IMR-90 (cell line): ENCODE results near the gene ZNF232. TPM values are rescaled to one million over a fixed set of nuclear protein-coding genes. Genes with fewer than 3 reads are reported as not detected.
"Not testable (repeated sequence)": the region's sequence is repeated elsewhere in the genome, so short reads cannot be mapped to it uniquely, and the experiment has no call there.

Experiments used
- ATAC-seq: fragments of 200-7000 bp; cut with Tn5 transposase; 2 replicates; pipeline ENCODE4 v1.9.1; 2020; ENCODE audit warnings: low read depth, mild to moderate bottlenecking, moderate library complexity
- BruUV-seq: library from RNA; stranded (reverse); fragments of 400-500 nt; replicated peaks from 2 replicates; lab custom pipeline; 2021; lab: Mats Ljungman, UMichigan
- CTCF ChIA-PET: fragments of 300-600 bp; formaldehyde crosslinking; extraction: SDS; loops from one replicate; lab custom pipeline; 2021; ENCODE audit warnings: antibody characterized with exemption; lab: Yijun Ruan, JAX
- POLR2A ChIA-PET: fragments of 300-600 bp; sonication (Branson Sonifier 250); formaldehyde crosslinking; loops from one replicate; lab custom pipeline; 2022; ENCODE audit warnings: antibody characterized with exemption; ENCODE audit not compliant: unreplicated experiment; lab: Charles Lee
- DNase-seq: peaks from one replicate; pipeline ENCODE4 v3.0.0; 2013
- H2AFZ ChIP-seq: replicated peaks from 2 replicates; pipeline ENCODE3; 2013; ENCODE audit warnings: low read length, mild to moderate bottlenecking; ENCODE audit not compliant: poor library complexity
- H2AK5ac ChIP-seq: 2 replicates; pipeline ENCODE4 v1.6.1; 2013; ENCODE audit warnings: low read depth, low read length, inconsistent platforms
- H2AK9ac ChIP-seq: replicated peaks from 2 replicates; pipeline ENCODE3; 2013; ENCODE audit warnings: mild to moderate bottlenecking, low read depth, low read length, moderate library complexity; ENCODE audit not compliant: poor library complexity
- H2BK120ac ChIP-seq: 2 replicates; pipeline ENCODE4 v1.6.1; 2013; ENCODE audit warnings: low read depth, low read length, inconsistent platforms
- H2BK15ac ChIP-seq: 3 replicates; pipeline ENCODE4 v1.6.1; 2013; ENCODE audit warnings: low read depth, low read length, inconsistent platforms
- H2BK20ac ChIP-seq: 2 replicates; pipeline ENCODE4 v1.6.1; 2013; ENCODE audit warnings: low read depth, mild to moderate bottlenecking, inconsistent platforms, low read length, moderate library complexity
- H2BK5ac ChIP-seq: 2 replicates; pipeline ENCODE4 v1.6.1; 2013; ENCODE audit warnings: mild to moderate bottlenecking, low read depth, low read length, inconsistent platforms; ENCODE audit not compliant: poor library complexity, severe bottlenecking
- H3K14ac ChIP-seq: replicated peaks from 2 replicates; pipeline ENCODE4 v1.6.1; 2013; ENCODE audit warnings: low read depth, low read length, inconsistent platforms
- H3K18ac ChIP-seq: 2 replicates; pipeline ENCODE4 v1.6.1; 2013; ENCODE audit warnings: low read depth, low read length, control low read depth
- H3K23ac ChIP-seq: 2 replicates; pipeline ENCODE4 v1.6.1; 2013; ENCODE audit warnings: low read depth, low read length, inconsistent platforms
- H3K27ac ChIP-seq: 2 replicates; pipeline ENCODE4 v1.5.1; 2013; ENCODE audit warnings: mild to moderate bottlenecking, control low read depth, low read length; ENCODE audit not compliant: insufficient read depth
- H3K27me3 ChIP-seq: 2 replicates; pipeline ENCODE4 v1.6.1; 2013; ENCODE audit warnings: low read length; ENCODE audit not compliant: control insufficient read depth, insufficient read depth
- H3K36me3 ChIP-seq: 2 replicates; pipeline ENCODE4 v1.6.1; 2013; ENCODE audit warnings: low read length, mixed read lengths; ENCODE audit not compliant: control insufficient read depth, insufficient read depth
- H3K4ac ChIP-seq: 2 replicates; pipeline ENCODE4 v1.6.1; 2013; ENCODE audit warnings: low read depth, low read length, inconsistent platforms
- H3K4me1 ChIP-seq: 2 replicates; pipeline ENCODE4 v1.6.1; 2013; ENCODE audit warnings: low read length, mixed read lengths; ENCODE audit not compliant: control insufficient read depth, insufficient read depth
- H3K4me2 ChIP-seq: 2 replicates; pipeline ENCODE4 v1.6.1; 2013; ENCODE audit warnings: low read depth, mild to moderate bottlenecking, control low read depth, low read length, moderate library complexity
- H3K4me3 ChIP-seq: 2 replicates; pipeline ENCODE4 v1.5.1; 2013; ENCODE audit warnings: low read depth, mild to moderate bottlenecking, control low read depth, low read length, moderate library complexity; ENCODE audit not compliant: insufficient read depth
- H3K56ac ChIP-seq: 2 replicates; pipeline ENCODE4 v1.6.1; 2013; ENCODE audit warnings: low read length, inconsistent platforms; ENCODE audit not compliant: insufficient read depth; ENCODE audit errors: extremely low read depth
- H3K79me1 ChIP-seq, 2 experiments: 2 replicates each; pipeline ENCODE4 v1.6.1; 2013; ENCODE audit warnings: low read length in 2 of 2, inconsistent platforms in 1 of 2, low read depth in 1 of 2
- H3K9ac ChIP-seq: 2 replicates; pipeline ENCODE4 v1.6.1; 2013; ENCODE audit warnings: low read depth, low read length, control low read depth
- H3K9me1 ChIP-seq: 2 replicates; pipeline ENCODE4 v1.6.1; 2013; ENCODE audit warnings: low read length, inconsistent platforms; ENCODE audit not compliant: insufficient read depth
- H3K9me3 ChIP-seq: 2 replicates; pipeline ENCODE4 v1.6.1; 2013; ENCODE audit warnings: low read length; ENCODE audit not compliant: control insufficient read depth, insufficient read depth
- H4K20me1 ChIP-seq: 2 replicates; pipeline ENCODE4 v1.6.1; 2013; ENCODE audit warnings: low read length, inconsistent platforms; ENCODE audit not compliant: insufficient read depth
- H4K5ac ChIP-seq: 2 replicates; pipeline ENCODE4 v1.6.1; 2013; ENCODE audit warnings: mild to moderate bottlenecking, low read depth, low read length, control low read depth
- H4K8ac ChIP-seq, 2 experiments: 2 replicates each; pipeline ENCODE4 v1.6.1; 2013; ENCODE audit warnings: low read depth in 2 of 2, low read length in 2 of 2, control low read depth in 1 of 2, inconsistent platforms in 1 of 2
- H4K91ac ChIP-seq: 2 replicates; pipeline ENCODE4 v1.6.1; 2013; ENCODE audit warnings: low read depth, low read length, inconsistent platforms; ENCODE audit not compliant: insufficient read depth
- WGBS, 2 experiments: methylation state at CpG; one replicate each; pipeline versions ENCODE4 v1.1.5 to v1.1.7; 2013; ENCODE audit warnings: missing lambda C conversion rate in 2 of 2; ENCODE audit not compliant: insufficient read length in 1 of 2; ENCODE audit errors: extremely low coverage in 2 of 2; 5-methylcytosine and 5-hydroxymethylcytosine counted together
- dilution Hi-C: fragments of 300-500 bp; cut with HindIII; formaldehyde crosslinking; loops from one replicate; pipeline ENCODE4 v1.14.3; 2018; ENCODE audit warnings: low sequenced_read_pairs; ENCODE audit not compliant: unreplicated experiment
- in situ Hi-C: fragments of 300-500 bp; cut with MboI; formaldehyde crosslinking; loops from 3 replicates; pipeline ENCODE4 v1.14.3; 2019; ENCODE audit warnings: low sequenced_read_pairs, inconsistent platforms, mixed read lengths
- intact Hi-C: fragments of 100-400 bp; cut with micrococcal nuclease; formaldehyde crosslinking; loops from 2 replicates; pipeline ENCODE4 v1.10.0; 2022
- polyA plus RNA-seq, 3 experiments: library from polyadenylated mRNA; depleted of rRNA; stranded (reverse); fragments of >200 nt; gene quantifications; 2 replicates each; pipeline ENCODE4 v1.2.3, GENCODE V29; 2012; ENCODE audit warnings: low replicate concordance in 1 of 3
- total RNA-seq: library from RNA; depleted of rRNA; stranded (reverse); fragments of >200 nt; gene quantifications from 2 replicates; pipeline ENCODE4 v1.2.3, GENCODE V29; 2012

Gene ZNF232
- total and polyA plus RNA-seq, 2 of the 4 experiments (the other 2 are of a cell fraction), result 3.2 to 6.5 TPM

DNA sequence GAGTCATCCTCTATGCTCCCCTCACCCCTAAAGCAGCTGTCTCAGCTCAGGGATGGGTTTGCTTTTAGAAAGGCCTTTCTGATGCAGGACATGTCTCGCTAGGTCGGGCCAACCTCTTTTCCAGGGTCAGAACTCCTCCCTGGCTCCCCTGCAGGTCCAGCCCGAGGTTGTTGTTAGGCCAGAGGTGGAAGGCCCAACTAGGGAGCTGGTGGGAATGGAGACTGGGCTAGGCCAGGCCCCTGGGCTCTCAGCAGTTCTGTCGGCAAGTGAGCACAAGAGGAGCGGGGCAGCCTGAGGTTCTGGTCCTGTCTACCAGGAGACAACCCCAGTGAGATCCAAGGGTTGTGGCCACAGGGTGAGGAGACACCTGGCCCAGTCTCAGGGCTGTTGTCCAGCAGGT is 19.0 kb upstream of the ZNF232 start:
- H3K27me3 ChIP-seq, result peaks cover 13% of the 10 kb centered on the region
- in situ Hi-C loops, result not testable (repeated sequence)

DNA sequence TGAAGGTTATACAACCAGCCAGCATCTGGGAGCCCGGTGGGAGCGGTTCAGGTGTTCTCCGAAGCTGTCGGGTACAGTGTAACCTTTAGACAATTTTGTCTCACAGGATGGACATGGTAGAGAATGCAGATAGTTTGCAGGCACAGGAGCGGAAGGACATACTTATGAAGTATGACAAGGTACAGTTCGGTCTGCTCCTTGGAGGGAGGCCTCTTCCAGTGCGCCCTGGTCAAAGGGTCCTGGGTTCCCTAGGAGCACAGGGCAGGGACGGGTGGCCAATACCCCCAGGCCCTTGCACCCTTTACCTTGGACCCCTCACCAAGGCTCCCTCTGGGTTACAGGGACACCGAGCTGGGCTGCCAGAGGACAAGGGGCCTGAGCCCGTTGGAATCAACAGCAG is 18.6 kb upstream of the ZNF232 start:
- H2AFZ ChIP-seq, BruUV-seq, H2BK15ac ChIP-seq, H4K8ac ChIP-seq, DNase-seq, H2AK9ac ChIP-seq, H3K27ac ChIP-seq, H4K20me1 ChIP-seq, H3K9ac ChIP-seq, H3K9me3 ChIP-seq, H3K9me1 ChIP-seq, H2AK5ac ChIP-seq, H4K91ac ChIP-seq, H3K18ac ChIP-seq, H3K4me1 ChIP-seq, H3K14ac ChIP-seq, H3K4ac ChIP-seq, in situ Hi-C loops, ATAC-seq, CTCF ChIA-PET, H3K79me1 ChIP-seq, H3K4me2 ChIP-seq, H2BK120ac ChIP-seq, POLR2A ChIA-PET, H2BK5ac ChIP-seq, dilution Hi-C loops, H2BK20ac ChIP-seq, H4K5ac ChIP-seq, intact Hi-C loops, H3K23ac ChIP-seq, H3K56ac ChIP-seq, H3K4me3 ChIP-seq, H3K36me3 ChIP-seq: not testable (repeated sequence)
- H3K27me3 ChIP-seq, result peaks cover 13% of the 10 kb centered on the region
- 78% methylated on average over 5 of the region's 10 CpGs; no CpG with 5 or more reads in 1 of the 2 experiments for WGBS, 2 experiments

More for the DNA sequence above, 19.0 kb upstream of the ZNF232 start:
- ATAC-seq, H3K79me1 ChIP-seq, H3K4me3 ChIP-seq, H2AK5ac ChIP-seq, H3K4me2 ChIP-seq, H3K4me1 ChIP-seq, H3K23ac ChIP-seq, POLR2A ChIA-PET, H3K9me1 ChIP-seq, H3K56ac ChIP-seq, H3K27ac ChIP-seq, H3K4ac ChIP-seq, H2BK120ac ChIP-seq, H3K14ac ChIP-seq, DNase-seq, H2AK9ac ChIP-seq, dilution Hi-C loops, H2BK20ac ChIP-seq, H2BK15ac ChIP-seq, H3K9me3 ChIP-seq, H3K9ac ChIP-seq, intact Hi-C loops, H2BK5ac ChIP-seq, BruUV-seq, CTCF ChIA-PET, H4K20me1 ChIP-seq, H4K91ac ChIP-seq, H3K18ac ChIP-seq, H2AFZ ChIP-seq, H4K8ac ChIP-seq, H4K5ac ChIP-seq, H3K36me3 ChIP-seq: not testable (repeated sequence)
- WGBS, 2 experiments, result no CpG with 5 or more reads among the region's 5 CpGs
